Retinal pigment epithelial cell (primary cell): ENCODE results near the gene PPP1R1B.

Experiments used
- DNase-seq: peaks from one replicate; pipeline ENCODE4 v3.0.0-alpha.2; 2010; ENCODE audit warnings: low read depth
- H3K4me3 ChIP-seq: 2 replicates; pipeline ENCODE4 v1.5.1; 2011; ENCODE audit warnings: mild to moderate bottlenecking, low read length, control low read depth, moderate library complexity
- TF ChIP-seq, protein P1 (sequence below): conservative IDR thresholded peaks from 2 replicates; pipeline ENCODE4 v1.5.1; 2011; ENCODE audit warnings: low read depth, low read length, control low read depth, inconsistent platforms

Gene PPP1R1B

DNA sequence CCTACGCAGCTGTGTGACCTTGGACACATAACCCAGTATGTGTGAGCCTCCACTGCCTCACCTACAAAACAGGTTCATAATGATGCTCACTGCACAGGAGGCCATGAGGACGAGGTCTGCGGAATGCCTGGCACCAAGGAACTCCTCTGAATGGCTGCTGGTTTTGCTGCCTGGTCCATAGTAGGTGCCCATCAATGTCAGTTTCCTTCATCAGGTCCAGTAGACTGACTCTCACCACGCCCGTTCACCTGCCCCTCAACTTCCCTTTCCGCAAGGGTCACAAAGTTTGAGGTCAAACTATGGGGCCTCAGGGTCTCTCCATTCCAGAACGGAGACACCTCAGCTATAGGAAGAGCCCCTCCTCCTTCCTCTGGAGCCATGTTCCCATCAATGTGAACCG, 50.3 kb downstream of the PPP1R1B start:
- no peak overlapping the region for H3K4me3 ChIP-seq
- DNase-seq: no peak
- TF ChIP-seq, protein P1, sequence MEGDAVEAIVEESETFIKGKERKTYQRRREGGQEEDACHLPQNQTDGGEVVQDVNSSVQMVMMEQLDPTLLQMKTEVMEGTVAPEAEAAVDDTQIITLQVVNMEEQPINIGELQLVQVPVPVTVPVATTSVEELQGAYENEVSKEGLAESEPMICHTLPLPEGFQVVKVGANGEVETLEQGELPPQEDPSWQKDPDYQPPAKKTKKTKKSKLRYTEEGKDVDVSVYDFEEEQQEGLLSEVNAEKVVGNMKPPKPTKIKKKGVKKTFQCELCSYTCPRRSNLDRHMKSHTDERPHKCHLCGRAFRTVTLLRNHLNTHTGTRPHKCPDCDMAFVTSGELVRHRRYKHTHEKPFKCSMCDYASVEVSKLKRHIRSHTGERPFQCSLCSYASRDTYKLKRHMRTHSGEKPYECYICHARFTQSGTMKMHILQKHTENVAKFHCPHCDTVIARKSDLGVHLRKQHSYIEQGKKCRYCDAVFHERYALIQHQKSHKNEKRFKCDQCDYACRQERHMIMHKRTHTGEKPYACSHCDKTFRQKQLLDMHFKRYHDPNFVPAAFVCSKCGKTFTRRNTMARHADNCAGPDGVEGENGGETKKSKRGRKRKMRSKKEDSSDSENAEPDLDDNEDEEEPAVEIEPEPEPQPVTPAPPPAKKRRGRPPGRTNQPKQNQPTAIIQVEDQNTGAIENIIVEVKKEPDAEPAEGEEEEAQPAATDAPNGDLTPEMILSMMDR: no peak

DNA sequence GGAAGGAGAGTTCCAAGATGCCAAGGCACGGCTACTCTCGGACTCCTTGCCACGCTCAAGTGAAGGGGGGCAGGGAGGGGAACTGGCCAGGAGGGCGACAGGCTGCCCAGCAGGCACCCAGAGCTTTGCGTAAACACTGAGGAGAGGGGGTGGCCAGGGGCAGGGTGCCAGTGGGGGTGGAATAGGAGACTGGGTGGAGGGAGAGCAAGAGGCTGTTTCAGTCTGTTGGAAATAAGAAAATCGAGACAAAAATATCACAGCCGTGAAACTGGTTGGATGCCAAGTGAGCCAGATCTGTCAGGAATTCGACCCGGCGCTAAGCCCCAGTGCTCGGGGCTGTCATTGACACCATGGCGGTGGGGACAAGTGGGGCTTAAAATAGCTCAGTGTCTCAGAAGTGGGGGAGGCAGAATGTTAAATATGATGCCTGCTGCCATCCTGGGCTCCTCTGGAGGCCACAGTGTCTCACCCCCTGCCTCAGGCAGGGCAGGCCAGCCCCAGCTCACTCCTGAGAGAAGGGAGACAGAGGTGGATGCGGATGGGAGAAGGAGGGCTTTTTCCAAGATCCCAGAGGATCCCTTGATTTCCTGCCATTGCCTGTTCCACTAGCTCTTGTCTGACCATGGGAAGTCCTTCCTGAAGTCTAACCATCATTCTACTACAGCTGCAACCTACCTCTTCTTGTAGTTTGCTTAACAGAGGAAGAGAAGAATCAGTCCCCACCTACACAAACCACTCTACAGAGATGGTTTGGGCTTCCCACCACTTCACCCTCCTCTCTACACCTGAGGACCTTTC, 51.0 kb downstream of the PPP1R1B start:
- no peak for DNase-seq
- H3K4me3 ChIP-seq: no peak overlapping the region
- TF ChIP-seq, protein P1: no peak

DNA sequence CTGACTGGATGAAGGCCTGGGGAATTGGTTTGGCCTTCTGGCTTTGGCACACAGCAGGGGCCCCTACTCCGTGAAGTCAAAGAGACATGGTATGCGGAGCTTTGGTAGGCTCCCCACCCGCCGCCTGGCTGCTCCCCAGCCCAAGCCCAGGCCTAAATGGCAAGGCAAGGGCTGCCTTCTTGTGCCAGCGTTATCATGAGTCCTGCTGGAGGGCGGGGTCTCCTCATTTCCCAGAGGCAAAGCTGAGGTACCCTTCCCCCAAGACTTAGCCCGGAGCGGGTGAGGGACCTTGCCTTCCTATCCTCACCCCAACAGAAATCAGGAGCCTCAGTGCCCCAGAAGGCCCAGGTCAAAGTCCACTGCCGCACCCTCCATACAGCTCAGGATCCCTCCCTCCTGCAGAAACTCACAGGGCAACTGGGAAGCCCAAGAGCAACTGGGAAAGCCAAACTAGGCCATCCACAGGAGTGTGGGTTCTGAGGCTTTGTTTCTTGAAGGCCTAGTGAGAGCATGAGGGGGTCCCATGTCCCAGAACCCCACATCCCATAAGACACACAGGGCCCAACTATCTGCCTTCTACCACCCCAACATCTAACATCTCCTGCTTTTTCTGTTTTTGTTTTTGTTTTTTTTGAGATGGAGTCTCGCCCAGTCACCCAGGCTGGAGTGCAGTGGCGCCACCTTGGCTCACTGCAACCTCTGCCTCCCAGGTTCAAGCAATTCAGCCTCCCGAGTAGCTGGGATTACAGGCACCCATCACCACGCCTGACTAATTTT, 51.8 kb downstream of the PPP1R1B start:
- TF ChIP-seq, protein P1: no peak
- DNase-seq: no peak
- H3K4me3 ChIP-seq: no peak overlapping the region

DNA sequence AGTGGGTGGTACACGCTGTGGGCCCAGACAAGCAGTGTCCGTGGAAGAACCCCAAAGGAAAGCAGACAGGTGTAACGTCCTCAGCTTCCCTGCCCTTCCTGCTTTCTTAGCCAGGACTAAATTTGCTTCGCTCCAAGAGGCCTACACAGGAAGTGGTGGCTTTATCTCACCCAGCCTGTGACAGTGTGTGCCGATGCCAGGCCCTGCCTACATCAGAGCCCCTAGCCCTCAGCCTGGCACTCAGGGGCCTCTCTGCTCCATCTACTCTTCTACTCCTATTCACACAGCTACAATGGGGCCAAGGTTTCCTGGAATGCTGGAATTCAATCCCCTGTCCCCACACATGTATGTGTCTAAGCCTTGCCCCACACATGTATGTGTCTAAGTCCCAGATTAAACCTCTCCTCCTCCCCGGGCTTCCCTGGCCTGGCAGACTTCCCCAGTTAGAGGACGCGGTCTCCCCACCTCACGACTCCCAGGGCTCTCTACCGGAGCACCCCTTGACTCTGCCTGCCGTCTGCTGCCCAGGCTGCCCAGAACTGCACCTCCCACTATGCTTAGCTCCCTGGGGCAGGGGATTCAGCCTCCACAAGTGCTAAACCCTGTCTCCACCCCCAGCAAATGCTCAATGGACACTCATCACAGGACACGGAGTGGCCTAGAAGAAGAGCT, 52.9 kb downstream of the PPP1R1B start:
- TF ChIP-seq, protein P1: no peak
- H3K4me3 ChIP-seq: no peak overlapping the region

DNA sequence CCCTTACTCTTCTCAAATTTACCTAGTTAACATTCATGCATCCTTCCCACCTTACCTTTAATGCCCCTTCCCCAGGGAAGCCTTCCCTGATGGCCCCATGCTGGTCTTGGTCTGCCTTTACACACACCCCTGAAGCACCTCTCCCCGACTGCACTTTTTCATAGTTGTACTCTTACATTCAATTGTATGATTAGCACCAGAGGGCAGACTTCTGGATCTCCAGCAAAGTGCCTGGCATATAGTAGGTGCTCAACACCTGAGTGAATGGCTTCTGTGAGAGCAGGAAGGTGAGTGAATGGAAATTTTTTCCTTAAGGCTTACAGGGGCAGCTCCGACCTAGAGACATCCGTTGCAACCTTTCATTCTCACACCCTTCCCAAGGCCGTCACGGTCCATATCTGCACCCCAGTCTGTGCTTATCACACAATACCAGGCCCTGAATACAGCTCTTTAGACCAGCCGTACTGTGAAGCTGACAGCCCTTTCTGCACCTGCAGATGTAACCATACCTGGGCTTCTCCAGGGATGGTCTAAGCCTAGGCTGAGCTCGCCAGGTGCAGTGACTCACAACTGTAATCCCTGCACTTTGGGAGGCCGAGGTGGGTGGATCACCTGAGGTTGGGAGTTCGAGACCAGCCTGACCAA, 56.7 kb downstream of the PPP1R1B start:
- H3K4me3 ChIP-seq: no peak overlapping the region
- TF ChIP-seq, protein P1: no peak
- DNase-seq: no peak

More for the DNA sequence above, 52.9 kb downstream of the PPP1R1B start:
- DNase-seq: no peak

DNA sequence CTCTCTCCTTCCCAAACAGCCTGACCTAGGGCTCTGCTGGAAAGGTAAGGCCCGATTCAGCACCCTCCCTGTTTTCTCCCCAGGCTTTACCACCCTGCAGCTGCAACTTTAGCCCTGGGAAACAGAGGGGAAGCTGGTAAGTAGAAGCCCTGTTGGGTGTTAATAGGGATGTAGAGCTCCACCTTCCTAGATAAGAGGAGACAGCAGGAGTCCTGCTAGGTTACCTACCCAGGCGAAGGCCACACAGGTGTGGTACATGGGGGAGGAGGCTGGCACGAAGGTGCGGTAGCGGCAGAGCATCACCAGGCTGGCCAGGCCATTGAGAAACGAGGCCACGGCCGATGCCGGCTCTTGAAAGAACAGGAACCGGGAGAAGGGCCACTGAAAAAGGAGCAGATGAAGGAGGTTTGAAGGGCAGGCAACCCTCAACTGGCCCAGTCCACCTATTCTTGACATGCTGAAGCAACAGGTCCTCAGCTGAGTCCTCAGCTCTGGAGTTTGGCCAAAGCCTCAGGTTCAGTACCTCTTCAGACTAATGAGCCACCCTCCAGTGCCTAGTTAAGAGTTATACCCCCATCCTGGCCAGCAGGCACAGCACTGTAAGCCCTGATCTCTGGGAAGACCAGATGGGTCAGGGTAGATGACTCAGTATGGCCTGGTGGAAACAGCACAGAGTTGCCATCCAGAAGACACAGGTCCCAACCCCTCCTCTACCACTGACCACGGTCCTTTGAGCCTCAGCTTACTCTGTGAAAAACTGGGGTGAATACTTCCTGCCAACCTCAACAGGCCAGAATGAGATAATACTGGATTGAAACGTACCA, 57.8 kb downstream of the PPP1R1B start:
- DNase-seq: no peak
- no peak overlapping the region for H3K4me3 ChIP-seq

More for the DNA sequence above, 57.8 kb downstream of the PPP1R1B start:
- TF ChIP-seq, protein P1: no peak
